Kidney (tissue), 14 donors: ENCODE data around the gene PEAK1. TPM values are rescaled to one million over a fixed set of nuclear protein-coding genes. Genes with fewer than 3 reads are reported as not detected.

Experiments
- DNase-seq, 5 donors: peaks; one replicate each; pipeline ENCODE4 v3.0.0-alpha.2; 2013 to 2020
- FAIRE-seq: peaks from 2 replicates; lab custom pipeline; 2012; peaks lifted over from hg19 to GRCh38; lab: Jason Lieb, UNC
- H3K27ac ChIP-seq, 2 donors: one replicate each; pipeline ENCODE4 v1.7.0; 2013; ENCODE audit warnings: low read depth in 2 of 2, low read length in 2 of 2, inconsistent platforms in 1 of 2
- H3K27me3 ChIP-seq: one replicate; pipeline ENCODE4 v1.7.1; 2013; ENCODE audit warnings: low read length, inconsistent platforms; ENCODE audit not compliant: control insufficient read depth, insufficient read depth
- H3K36me3 ChIP-seq, 3 donors: one replicate each; pipeline versions ENCODE4 v1.7.0 to v1.7.1; 2013; ENCODE audit warnings: low read length in 3 of 3, control low read depth in 1 of 3, inconsistent platforms in 1 of 3; ENCODE audit not compliant: insufficient read depth in 3 of 3, control insufficient read depth in 2 of 3
- H3K4me1 ChIP-seq, 3 donors: one replicate each; pipeline versions ENCODE4 v1.7.0 to v1.7.1; 2013; ENCODE audit warnings: low read length in 3 of 3, inconsistent platforms in 1 of 3, low read depth in 1 of 3; ENCODE audit not compliant: control insufficient read depth in 2 of 3, insufficient read depth in 2 of 3
- H3K4me3 ChIP-seq, 3 donors: one replicate each; pipeline versions ENCODE4 v1.7.0 to v1.8.1; 2013; ENCODE audit warnings: low read length in 3 of 3, control low read depth in 1 of 3, inconsistent platforms in 1 of 3
- H3K9ac ChIP-seq, 3 donors: one replicate each; pipeline versions ENCODE4 v1.7.0 to v1.7.1; 2013; ENCODE audit warnings: low read length in 3 of 3, control low read depth in 1 of 3, inconsistent platforms in 1 of 3
- H3K9me3 ChIP-seq, 3 donors: one replicate each; pipeline versions ENCODE4 v1.7.0 to v1.7.1; 2013; ENCODE audit warnings: low read length in 3 of 3, control low read depth in 1 of 3, inconsistent platforms in 1 of 3; ENCODE audit not compliant: control insufficient read depth in 2 of 3, insufficient read depth in 1 of 3
- intact Hi-C: fragments of 100-400 bp; cut with DNase I; formaldehyde crosslinking; loops from one replicate; pipeline ENCODE4 v1.11.1; 2022
- polyA plus RNA-seq: library from polyadenylated mRNA; stranded (reverse); fragments of 350-450 nt; fragmentation: Illumina TruSeq; extraction: RNeasy Lipid Tissue Mini Kit (QIAGEN cat#74804); gene quantifications from one replicate; pipeline ENCODE4 v1.2.3, GENCODE V29; 2014; ENCODE audit warnings: low read depth, low replicate concordance; ENCODE audit not compliant: insufficient read depth
- total RNA-seq: library from RNA; stranded (reverse); fragmentation: NEBNext Ultra II Directional; extraction: Animal tissue kit (Norgen Biotek cat#: 25700); gene quantifications from one replicate; pipeline ENCODE4 v1.2.1, GENCODE V29; 2021
- TF ChIP-seq, protein P1 (sequence below): IDR thresholded peaks from 3 replicates; pipeline ENCODE4 v1.5.1; 2012; ENCODE audit warnings: mild to moderate bottlenecking, moderate library complexity, borderline replicate concordance; ENCODE audit not compliant: insufficient read depth; ENCODE audit errors: extremely low read depth
- donor health status: control.
- donor health status: control.
- donor health status: control.
- donor health status: control.
- donor health status: control.
- donor health status: DM: yes; HTN: yes; CAD: no.
- donor health status: Normal renal cell carcinoma (clear cell type).

PEAK1 gene
- total and polyA plus RNA-seq, 2 donors from 2014 or later: 2.9 to 50.3 TPM

DNA sequence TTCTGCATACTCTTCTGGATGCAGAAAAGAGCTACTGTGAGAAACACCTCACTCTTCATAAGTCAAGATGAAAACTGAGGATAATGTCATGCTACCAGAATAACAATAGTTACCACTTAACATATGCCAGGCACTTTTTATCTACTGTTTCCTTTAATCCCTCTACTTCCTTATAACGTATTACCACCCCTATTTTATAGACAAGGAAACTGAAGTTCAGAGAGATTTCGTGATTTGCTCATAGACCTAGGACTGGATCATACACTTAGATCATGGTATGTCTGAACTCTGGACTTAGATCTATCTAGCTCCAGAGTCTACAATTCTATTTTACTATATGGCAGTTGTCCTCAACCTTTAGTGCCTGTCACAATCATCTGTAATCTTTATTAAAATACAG, 193.3 kb downstream of the PEAK1 start:
- no peak for FAIRE-seq
- no peak overlapping the region for H3K4me3 ChIP-seq

DNA sequence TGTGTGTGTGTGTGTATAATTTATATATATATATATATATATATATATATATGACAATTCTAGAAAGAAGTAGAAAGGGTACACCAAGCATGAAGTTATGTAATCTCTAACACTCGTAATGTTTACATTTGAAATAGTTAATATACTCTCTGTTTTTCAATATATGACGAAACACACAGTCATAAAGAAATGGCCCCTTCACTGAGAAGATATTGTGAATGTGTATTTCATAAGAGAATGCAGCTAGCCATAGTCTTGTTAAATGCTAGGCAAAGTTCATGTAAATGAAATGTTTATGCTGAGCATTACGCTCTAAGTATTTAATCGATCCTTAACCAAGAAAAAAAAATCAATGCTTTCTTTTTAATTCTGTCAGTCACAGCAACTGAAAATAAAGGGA, 194.3 kb downstream of the PEAK1 start:
- no peaks in the 10 kb centered on the region for H3K36me3 ChIP-seq
- TF ChIP-seq, protein P1, sequence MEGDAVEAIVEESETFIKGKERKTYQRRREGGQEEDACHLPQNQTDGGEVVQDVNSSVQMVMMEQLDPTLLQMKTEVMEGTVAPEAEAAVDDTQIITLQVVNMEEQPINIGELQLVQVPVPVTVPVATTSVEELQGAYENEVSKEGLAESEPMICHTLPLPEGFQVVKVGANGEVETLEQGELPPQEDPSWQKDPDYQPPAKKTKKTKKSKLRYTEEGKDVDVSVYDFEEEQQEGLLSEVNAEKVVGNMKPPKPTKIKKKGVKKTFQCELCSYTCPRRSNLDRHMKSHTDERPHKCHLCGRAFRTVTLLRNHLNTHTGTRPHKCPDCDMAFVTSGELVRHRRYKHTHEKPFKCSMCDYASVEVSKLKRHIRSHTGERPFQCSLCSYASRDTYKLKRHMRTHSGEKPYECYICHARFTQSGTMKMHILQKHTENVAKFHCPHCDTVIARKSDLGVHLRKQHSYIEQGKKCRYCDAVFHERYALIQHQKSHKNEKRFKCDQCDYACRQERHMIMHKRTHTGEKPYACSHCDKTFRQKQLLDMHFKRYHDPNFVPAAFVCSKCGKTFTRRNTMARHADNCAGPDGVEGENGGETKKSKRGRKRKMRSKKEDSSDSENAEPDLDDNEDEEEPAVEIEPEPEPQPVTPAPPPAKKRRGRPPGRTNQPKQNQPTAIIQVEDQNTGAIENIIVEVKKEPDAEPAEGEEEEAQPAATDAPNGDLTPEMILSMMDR: no peak
- no peak overlapping the region for H3K9ac ChIP-seq
- H3K27me3 ChIP-seq: no peaks in the 10 kb centered on the region
- no peak for FAIRE-seq
- no peak overlapping the region for H3K27ac ChIP-seq
- intact Hi-C loops: no loop called here
- peaks cover 0 to 8% (median 0%) of the 10 kb centered on the region in 3 donors for H3K4me1 ChIP-seq
- DNase-seq: no peak
- H3K9me3 ChIP-seq: no peaks in the 10 kb centered on the region
- no peak overlapping the region for H3K4me3 ChIP-seq

More for the DNA sequence above, 193.3 kb downstream of the PEAK1 start:
- TF ChIP-seq, protein P1: no peak
- Histone ChIP-seq H3K4me1 (peaks cover 0 to 8% (median 0%) of the 10 kb centered on the region in 3 donors), H3K9ac (no peak overlapping the region), H3K9me3 (no peaks in the 10 kb centered on the region), H3K27ac (no peak overlapping the region), H3K36me3 (no peaks in the 10 kb centered on the region), H3K27me3 (no peaks in the 10 kb centered on the region)
- no peak for DNase-seq
- intact Hi-C loops: no loop called here

DNA sequence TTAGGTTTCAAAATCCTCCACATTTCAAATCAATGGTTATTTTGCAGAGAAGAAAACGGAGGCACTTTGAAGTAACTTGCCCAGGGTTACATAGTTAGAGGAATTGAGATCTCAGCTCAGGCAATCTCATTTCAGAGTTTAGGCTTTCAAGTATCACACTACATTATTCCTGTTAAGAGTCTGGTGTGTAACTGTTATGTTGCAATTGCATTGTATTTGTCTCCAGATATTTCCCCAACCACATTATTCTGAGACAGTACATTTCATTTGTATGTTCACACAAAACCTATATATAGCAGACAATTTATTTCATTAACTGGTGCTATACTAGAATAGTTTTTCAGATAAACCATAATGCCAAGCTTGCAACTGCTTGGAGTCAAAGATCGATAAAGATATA, 194.8 kb downstream of the PEAK1 start:
- FAIRE-seq (no peak), DNase-seq (no peak)
- Histone ChIP-seq H3K9ac (no peak overlapping the region), H3K27ac (no peak overlapping the region), H3K36me3 (no peaks in the 10 kb centered on the region), H3K9me3 (no peaks in the 10 kb centered on the region), H3K4me1 (peaks cover 0 to 8% (median 0%) of the 10 kb centered on the region in 3 donors), H3K27me3 (no peaks in the 10 kb centered on the region), H3K4me3 (no peak overlapping the region)
- intact Hi-C loops: no loop called here
- TF ChIP-seq, protein P1: no peak

DNA sequence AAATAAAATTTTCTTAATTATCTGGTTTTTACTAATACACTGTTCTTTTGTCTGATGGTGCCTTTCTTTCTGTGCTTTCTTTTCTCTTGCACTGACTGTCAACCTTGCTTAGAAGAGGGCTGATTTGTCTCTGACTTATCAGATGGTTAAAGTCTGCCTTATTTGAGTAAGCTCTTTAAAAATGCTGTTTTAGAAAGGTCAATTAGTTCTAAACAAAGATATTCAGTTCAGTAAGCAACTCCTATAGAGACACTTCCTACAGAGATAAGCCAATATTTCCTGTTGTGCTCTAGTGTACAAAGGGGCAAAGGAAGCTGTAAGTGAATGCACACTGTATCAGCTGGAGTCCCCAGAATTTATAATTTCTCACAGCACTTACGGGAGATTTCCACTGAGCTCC, 195.6 kb downstream of the PEAK1 start:
- H3K4me3 ChIP-seq: no peak overlapping the region
- TF ChIP-seq, protein P1: no peak
- H3K27me3 ChIP-seq: no peaks in the 10 kb centered on the region
- no peaks in the 10 kb centered on the region for H3K36me3 ChIP-seq
- intact Hi-C loops: no loop called here
- FAIRE-seq (no peak), DNase-seq (peak in 1 of 5 donors; percentile 6)
- no peak overlapping the region for H3K9ac ChIP-seq
- no peaks in the 10 kb centered on the region for H3K9me3 ChIP-seq
- no peak overlapping the region for H3K27ac ChIP-seq
- peaks cover 0 to 8% (median 0%) of the 10 kb centered on the region in 3 donors for H3K4me1 ChIP-seq
